ENCODE data around the gene FAM50B. TPM values are rescaled to one million over a fixed set of nuclear protein-coding genes. Genes with fewer than 3 reads are reported as not detected.

The FAM50B gene
- polyA plus RNA-seq, 2 donors = 2.4 to 7.3 TPM

DNA sequence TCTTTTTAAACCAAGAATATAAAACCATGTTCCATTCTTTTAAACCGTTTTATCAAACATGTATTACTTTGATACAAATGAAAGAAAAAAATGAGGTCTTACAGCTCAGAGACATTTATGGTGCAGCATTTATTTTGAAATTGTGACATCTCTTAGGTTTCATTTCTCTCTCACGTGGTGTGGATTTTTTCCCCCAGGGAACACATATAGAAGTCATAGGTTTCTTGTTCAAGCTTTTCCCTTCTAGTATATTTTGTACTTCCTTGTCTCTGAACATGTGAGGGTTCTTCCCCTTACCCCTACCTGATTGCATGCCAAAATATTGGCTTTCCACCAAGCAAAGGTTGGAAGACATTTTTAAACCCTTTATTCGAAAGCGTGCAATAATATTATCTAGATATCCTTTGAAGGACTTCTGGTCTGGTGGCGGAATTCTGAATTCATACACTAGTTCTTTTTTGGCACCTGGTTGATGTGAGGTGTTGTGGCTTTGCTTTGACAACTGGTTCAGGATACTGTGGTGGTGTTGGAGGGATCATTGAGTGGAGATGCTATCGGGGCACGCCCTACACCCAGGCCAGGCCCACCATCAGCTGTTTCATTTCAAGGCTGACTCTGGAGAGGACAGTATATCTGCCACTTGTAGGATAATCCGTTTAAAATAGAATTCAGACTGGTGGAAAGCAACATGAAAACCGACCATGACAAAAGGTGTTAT, 5.6 kb upstream of the FAM50B start:
- H3K4me1 ChIP-seq (ENCODE audit: control insufficient read depth in 2 of 2, insufficient read depth in 2 of 2, low read length in 1 of 2) = no peaks in the 10 kb centered on the region

DNA sequence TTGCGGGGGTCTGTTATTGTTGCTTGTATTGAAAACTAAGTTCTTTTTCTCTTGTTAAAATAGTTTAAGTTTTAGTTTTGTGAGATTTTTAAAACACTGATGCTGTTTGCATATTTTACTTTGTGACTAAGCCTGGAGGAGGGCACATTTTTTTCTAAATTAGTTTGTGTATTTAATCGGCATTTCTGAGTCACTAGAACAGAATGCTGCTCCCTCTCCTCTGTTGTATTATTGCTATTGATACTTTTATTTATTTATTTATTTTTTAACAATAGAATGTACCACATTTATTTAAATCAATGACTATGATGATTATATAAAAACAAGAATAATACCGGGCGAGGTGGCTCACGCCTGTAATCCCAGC, 5.1 kb upstream of the FAM50B start:
- Histone ChIP-seq H3K36me3 (ENCODE audit: control insufficient read depth in 2 of 2, insufficient read depth in 2 of 2, low read length in 1 of 2) (no peaks in the 10 kb centered on the region), H3K4me1 (ENCODE audit: control insufficient read depth in 2 of 2, insufficient read depth in 2 of 2, low read length in 1 of 2) (no peaks in the 10 kb centered on the region), H3K27ac (ENCODE audit: low read depth in 2 of 2, low read length in 1 of 2) (no peak overlapping the region), H3K27me3 (ENCODE audit: control insufficient read depth in 1 of 2, insufficient read depth in 2 of 2, low read length in 2 of 2) (no peaks in the 10 kb centered on the region), H3K4me3 (ENCODE audit: low read depth in 1 of 2, low read length in 2 of 2) (no peak overlapping the region), H3K9me3 (ENCODE audit: control insufficient read depth in 2 of 2, insufficient read depth in 1 of 2, low read depth in 1 of 2, low read length in 1 of 2) (no peaks in the 10 kb centered on the region)
- WGBS, 2 donors = 80 to 88% methylated on average over 5 of the region's 5 CpGs

More for the DNA sequence above, 5.6 kb upstream of the FAM50B start:
- Histone ChIP-seq H3K27me3 (ENCODE audit: control insufficient read depth in 1 of 2, insufficient read depth in 2 of 2, low read length in 2 of 2) (no peaks in the 10 kb centered on the region), H3K36me3 (ENCODE audit: control insufficient read depth in 2 of 2, insufficient read depth in 2 of 2, low read length in 1 of 2) (no peaks in the 10 kb centered on the region), H3K4me3 (ENCODE audit: low read depth in 1 of 2, low read length in 2 of 2) (no peak overlapping the region), H3K9me3 (ENCODE audit: control insufficient read depth in 2 of 2, insufficient read depth in 1 of 2, low read depth in 1 of 2, low read length in 1 of 2) (no peaks in the 10 kb centered on the region), H3K27ac (ENCODE audit: low read depth in 2 of 2, low read length in 1 of 2) (no peak overlapping the region)
- WGBS, 2 donors = 67 to 77% methylated on average over 9 of the region's 9 CpGs

GRCh38 chr6:3847521-3847920, 1.7 kb upstream of the FAM50B start:
- no peak overlapping the region for H3K27ac ChIP-seq (ENCODE audit: low read depth in 2 of 2, low read length in 1 of 2)
- no peak overlapping the region for H3K4me3 ChIP-seq (ENCODE audit: low read depth in 1 of 2, low read length in 2 of 2)
- H3K36me3 ChIP-seq (ENCODE audit: control insufficient read depth in 2 of 2, insufficient read depth in 2 of 2, low read length in 1 of 2) = no peaks in the 10 kb centered on the region
- H3K27me3 ChIP-seq (ENCODE audit: control insufficient read depth in 1 of 2, insufficient read depth in 2 of 2, low read length in 2 of 2) = no peaks in the 10 kb centered on the region
- H3K9me3 ChIP-seq (ENCODE audit: control insufficient read depth in 2 of 2, insufficient read depth in 1 of 2, low read depth in 1 of 2, low read length in 1 of 2) = no peaks in the 10 kb centered on the region
- WGBS, 2 donors = 60 to 77% methylated on average over 3 of the region's 3 CpGs
- H3K4me1 ChIP-seq (ENCODE audit: control insufficient read depth in 2 of 2, insufficient read depth in 2 of 2, low read length in 1 of 2) = peaks cover 0 to 6% of the 10 kb centered on the region in 2 donors

DNA sequence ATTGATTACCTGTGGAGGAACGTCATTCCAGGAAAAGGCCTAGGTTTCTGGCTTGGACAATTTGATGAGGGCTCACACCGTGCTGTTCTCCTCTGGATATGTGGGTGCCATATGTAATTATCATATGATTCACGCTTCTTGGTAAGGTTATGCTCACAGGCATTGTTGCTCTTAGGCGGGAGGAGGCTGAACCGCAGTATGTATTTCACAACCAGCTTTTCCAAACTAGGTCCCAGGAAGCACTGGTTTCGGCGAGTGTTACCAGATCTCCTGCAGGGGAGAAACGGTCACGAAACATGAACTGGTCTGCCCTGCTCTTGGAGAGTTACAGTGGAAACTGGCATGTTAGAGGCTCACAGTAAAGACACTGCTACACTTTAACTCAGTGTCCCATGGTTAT, 793 bp upstream of the FAM50B start:
- H3K4me1 ChIP-seq (ENCODE audit: control insufficient read depth in 2 of 2, insufficient read depth in 2 of 2, low read length in 1 of 2) = peaks cover 0 to 6% of the 10 kb centered on the region in 2 donors
- H3K4me3 ChIP-seq (ENCODE audit: low read depth in 1 of 2, low read length in 2 of 2) = peak overlapping the region in 1 of 2 donors; percentile 26
- WGBS, 2 donors = 67 to 80% methylated on average over 9 of the region's 9 CpGs

GRCh38 chr6:3849681-3850450, 693 bp downstream of the FAM50B start:
- Histone ChIP-seq H3K4me3 (ENCODE audit: low read depth in 1 of 2, low read length in 2 of 2) (peak overlapping the region; percentile 45 to 74), H3K9me3 (ENCODE audit: control insufficient read depth in 2 of 2, insufficient read depth in 1 of 2, low read depth in 1 of 2, low read length in 1 of 2) (no peaks in the 10 kb centered on the region), H3K27me3 (ENCODE audit: control insufficient read depth in 1 of 2, insufficient read depth in 2 of 2, low read length in 2 of 2) (no peaks in the 10 kb centered on the region), H3K27ac (ENCODE audit: low read depth in 2 of 2, low read length in 1 of 2) (peak overlapping the region; percentile 63 to 80), H3K4me1 (ENCODE audit: control insufficient read depth in 2 of 2, insufficient read depth in 2 of 2, low read length in 1 of 2) (peaks cover 0 to 6% of the 10 kb centered on the region in 2 donors), H3K36me3 (ENCODE audit: control insufficient read depth in 2 of 2, insufficient read depth in 2 of 2, low read length in 1 of 2) (no peaks in the 10 kb centered on the region)
- WGBS, 2 donors = 64 to 72% methylated on average over 73 of the region's 73 CpGs

More for the DNA sequence above, 793 bp upstream of the FAM50B start:
- H3K36me3 ChIP-seq (ENCODE audit: control insufficient read depth in 2 of 2, insufficient read depth in 2 of 2, low read length in 1 of 2) = no peaks in the 10 kb centered on the region
- H3K9me3 ChIP-seq (ENCODE audit: control insufficient read depth in 2 of 2, insufficient read depth in 1 of 2, low read depth in 1 of 2, low read length in 1 of 2) = no peaks in the 10 kb centered on the region
- H3K27ac ChIP-seq (ENCODE audit: low read depth in 2 of 2, low read length in 1 of 2) = peak overlapping the region; percentile 80 to 83
- H3K27me3 ChIP-seq (ENCODE audit: control insufficient read depth in 1 of 2, insufficient read depth in 2 of 2, low read length in 2 of 2) = no peaks in the 10 kb centered on the region

- Histone ChIP-seq H3K27ac (ENCODE audit: low read depth in 2 of 2, low read length in 1 of 2) (no peak overlapping the region), H3K27me3 (ENCODE audit: control insufficient read depth in 1 of 2, insufficient read depth in 2 of 2, low read length in 2 of 2) (no peaks in the 10 kb centered on the region), H3K4me1 (ENCODE audit: control insufficient read depth in 2 of 2, insufficient read depth in 2 of 2, low read length in 1 of 2) (peaks cover 0 to 6% of the 10 kb centered on the region in 2 donors), H3K9me3 (ENCODE audit: control insufficient read depth in 2 of 2, insufficient read depth in 1 of 2, low read depth in 1 of 2, low read length in 1 of 2) (no peaks in the 10 kb centered on the region), H3K36me3 (ENCODE audit: control insufficient read depth in 2 of 2, insufficient read depth in 2 of 2, low read length in 1 of 2) (no peaks in the 10 kb centered on the region), H3K4me3 (ENCODE audit: low read depth in 1 of 2, low read length in 2 of 2) (peak overlapping the region in 1 of 2 donors; percentile 74)
- 90 to 95% methylated on average over 33 of the region's 33 CpGs for WGBS, 2 donors
These were observed 1.5 kb downstream of the FAM50B start for GRCh38 chr6:3850451-3851203.

- WGBS, 2 donors = 49 to 83% methylated on average over 2 of the region's 2 CpGs
- Histone ChIP-seq H3K4me3 (ENCODE audit: low read depth in 1 of 2, low read length in 2 of 2) (no peak overlapping the region), H3K9me3 (ENCODE audit: control insufficient read depth in 2 of 2, insufficient read depth in 1 of 2, low read depth in 1 of 2, low read length in 1 of 2) (no peaks in the 10 kb centered on the region), H3K36me3 (ENCODE audit: control insufficient read depth in 2 of 2, insufficient read depth in 2 of 2, low read length in 1 of 2) (no peaks in the 10 kb centered on the region), H3K27me3 (ENCODE audit: control insufficient read depth in 1 of 2, insufficient read depth in 2 of 2, low read length in 2 of 2) (no peaks in the 10 kb centered on the region), H3K4me1 (ENCODE audit: control insufficient read depth in 2 of 2, insufficient read depth in 2 of 2, low read length in 1 of 2) (peaks cover 0 to 6% of the 10 kb centered on the region in 2 donors), H3K27ac (ENCODE audit: low read depth in 2 of 2, low read length in 1 of 2) (no peak overlapping the region)
These were observed 2.7 kb downstream of the FAM50B start for GRCh38 chr6:3851839-3852238.

DNA sequence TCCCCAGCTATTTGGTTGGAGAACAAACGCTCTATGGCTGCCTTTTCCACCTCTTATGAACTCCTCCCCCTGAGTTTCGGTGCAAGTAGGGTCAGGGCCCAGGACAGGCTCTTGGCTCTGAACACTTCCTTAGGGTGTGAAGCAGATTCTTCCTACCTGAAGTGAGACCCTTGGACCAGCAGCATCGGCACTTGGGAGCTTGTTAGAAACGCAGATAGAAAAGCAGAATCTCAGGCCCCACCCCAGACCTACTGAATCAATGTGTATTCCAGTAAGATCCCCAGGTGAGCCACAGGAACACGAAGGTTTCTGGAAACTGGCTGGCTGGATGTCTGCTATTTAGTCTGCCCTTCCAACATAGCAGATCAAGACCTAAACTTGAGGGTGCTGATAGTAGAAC, 3.2 kb downstream of the FAM50B start:
- H3K9me3 ChIP-seq (ENCODE audit: control insufficient read depth in 2 of 2, insufficient read depth in 1 of 2, low read depth in 1 of 2, low read length in 1 of 2) = no peaks in the 10 kb centered on the region
- H3K4me3 ChIP-seq (ENCODE audit: low read depth in 1 of 2, low read length in 2 of 2) = no peak overlapping the region
- H3K36me3 ChIP-seq (ENCODE audit: control insufficient read depth in 2 of 2, insufficient read depth in 2 of 2, low read length in 1 of 2) = no peaks in the 10 kb centered on the region
- WGBS, 2 donors = 76 to 82% methylated on average over 5 of the region's 5 CpGs
- H3K27ac ChIP-seq (ENCODE audit: low read depth in 2 of 2, low read length in 1 of 2) = no peak overlapping the region
- peaks cover 0 to 6% of the 10 kb centered on the region in 2 donors for H3K4me1 ChIP-seq (ENCODE audit: control insufficient read depth in 2 of 2, insufficient read depth in 2 of 2, low read length in 1 of 2)
- no peaks in the 10 kb centered on the region for H3K27me3 ChIP-seq (ENCODE audit: control insufficient read depth in 1 of 2, insufficient read depth in 2 of 2, low read length in 2 of 2)

GRCh38 chr6:3855866-3856265, 6.7 kb downstream of the FAM50B start:
- no peaks in the 10 kb centered on the region for H3K27me3 ChIP-seq (ENCODE audit: control insufficient read depth in 1 of 2, insufficient read depth in 2 of 2, low read length in 2 of 2)
- no peak overlapping the region for H3K27ac ChIP-seq (ENCODE audit: low read depth in 2 of 2, low read length in 1 of 2)
- H3K9me3 ChIP-seq (ENCODE audit: control insufficient read depth in 2 of 2, insufficient read depth in 1 of 2, low read depth in 1 of 2, low read length in 1 of 2) = no peaks in the 10 kb centered on the region
- no peaks in the 10 kb centered on the region for H3K36me3 ChIP-seq (ENCODE audit: control insufficient read depth in 2 of 2, insufficient read depth in 2 of 2, low read length in 1 of 2)
- 94 to 96% methylated on average over 4 of the region's 4 CpGs for WGBS, 2 donors
- H3K4me3 ChIP-seq (ENCODE audit: low read depth in 1 of 2, low read length in 2 of 2) = no peak overlapping the region
- H3K4me1 ChIP-seq (ENCODE audit: control insufficient read depth in 2 of 2, insufficient read depth in 2 of 2, low read length in 1 of 2) = no peaks in the 10 kb centered on the region

Measured in esophagus (tissue), 2 donors.